Parathyroid adenoma (tissue), 2 donors: ENCODE data around the gene PRKN.

Experiments used
- H2AFZ ChIP-seq: fragments of 300-600 bp; sonication (generic); one replicate; pipeline ENCODE4 v1.7.0; 2017; ENCODE audit warnings: antibody characterized with exemption, mild to moderate bottlenecking
- H3K27ac ChIP-seq: fragments of 300-600 bp; sonication (generic); one replicate; pipeline ENCODE4 v1.7.0; 2017
- H3K27me3 ChIP-seq: fragments of 300-600 bp; sonication (generic); one replicate; pipeline ENCODE4 v1.7.0; 2017; ENCODE audit warnings: low read length; ENCODE audit not compliant: control insufficient read depth, insufficient read depth
- H3K36me3 ChIP-seq: fragments of 300-600 bp; sonication (generic); one replicate; pipeline ENCODE4 v1.7.0; 2017; ENCODE audit warnings: low read length; ENCODE audit not compliant: control insufficient read depth, insufficient read depth
- H3K4me1 ChIP-seq: fragments of 300-600 bp; sonication (generic); one replicate; pipeline ENCODE4 v1.7.0; 2017; ENCODE audit warnings: control low read depth
- H3K4me2 ChIP-seq: fragments of 300-600 bp; sonication (generic); one replicate; pipeline ENCODE4 v1.7.0; 2017; ENCODE audit warnings: low read length
- H3K4me3 ChIP-seq: fragments of 300-600 bp; sonication (generic); one replicate; pipeline ENCODE4 v1.7.0; 2017; ENCODE audit warnings: low read depth, low read length
- H3K79me2 ChIP-seq: fragments of 300-600 bp; sonication (generic); one replicate; pipeline ENCODE4 v1.7.0; 2017; ENCODE audit warnings: control low read depth
- H3K9ac ChIP-seq: fragments of 300-600 bp; sonication (generic); one replicate; pipeline ENCODE4 v1.7.0; 2017; ENCODE audit warnings: mild to moderate bottlenecking
- H3K9me3 ChIP-seq: fragments of 300-600 bp; sonication (generic); one replicate; pipeline ENCODE4 v1.7.0; 2017; ENCODE audit warnings: low read length; ENCODE audit not compliant: control insufficient read depth
- TF ChIP-seq, protein P1 (sequence below): fragments of 300-600 bp; sonication (generic); IDR thresholded peaks from one replicate; pipeline ENCODE4 v1.7.0; 2017; ENCODE audit warnings: antibody characterized with exemption, mild to moderate bottlenecking
- donor health status: primary hyperparathyroidism.

PRKN gene

DNA sequence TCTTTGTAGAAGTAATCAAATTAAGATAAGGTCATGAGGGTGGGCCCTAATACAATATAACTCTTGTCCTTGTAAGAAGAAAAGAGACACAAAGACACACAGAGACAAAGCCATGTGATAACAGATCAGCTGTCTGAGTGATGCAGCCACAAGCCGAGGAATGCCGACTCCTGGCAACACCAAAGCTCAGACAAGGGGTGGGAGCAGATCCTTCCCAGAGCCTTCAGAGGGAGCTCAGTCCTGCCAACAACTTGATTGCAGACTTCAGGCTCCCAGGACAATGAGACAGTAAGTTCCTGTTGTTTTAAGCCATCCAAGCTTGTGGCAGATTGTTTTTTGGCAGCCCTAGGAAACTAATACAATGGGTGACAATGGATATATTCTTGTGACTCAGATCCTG, 1128.7 kb downstream of the PRKN start:
- Histone ChIP-seq H3K36me3 (no peaks in the 10 kb centered on the region), H3K9me3 (no peaks in the 10 kb centered on the region), H3K4me2 (no peak overlapping the region), H3K27ac (no peak overlapping the region), H2AFZ (no peak overlapping the region), H3K79me2 (no peaks in the 10 kb centered on the region), H3K4me3 (no peak overlapping the region), H3K27me3 (no peaks in the 10 kb centered on the region), H3K4me1 (peaks cover 4% of the 10 kb centered on the region), H3K9ac (no peak overlapping the region)
- TF ChIP-seq, protein P1, sequence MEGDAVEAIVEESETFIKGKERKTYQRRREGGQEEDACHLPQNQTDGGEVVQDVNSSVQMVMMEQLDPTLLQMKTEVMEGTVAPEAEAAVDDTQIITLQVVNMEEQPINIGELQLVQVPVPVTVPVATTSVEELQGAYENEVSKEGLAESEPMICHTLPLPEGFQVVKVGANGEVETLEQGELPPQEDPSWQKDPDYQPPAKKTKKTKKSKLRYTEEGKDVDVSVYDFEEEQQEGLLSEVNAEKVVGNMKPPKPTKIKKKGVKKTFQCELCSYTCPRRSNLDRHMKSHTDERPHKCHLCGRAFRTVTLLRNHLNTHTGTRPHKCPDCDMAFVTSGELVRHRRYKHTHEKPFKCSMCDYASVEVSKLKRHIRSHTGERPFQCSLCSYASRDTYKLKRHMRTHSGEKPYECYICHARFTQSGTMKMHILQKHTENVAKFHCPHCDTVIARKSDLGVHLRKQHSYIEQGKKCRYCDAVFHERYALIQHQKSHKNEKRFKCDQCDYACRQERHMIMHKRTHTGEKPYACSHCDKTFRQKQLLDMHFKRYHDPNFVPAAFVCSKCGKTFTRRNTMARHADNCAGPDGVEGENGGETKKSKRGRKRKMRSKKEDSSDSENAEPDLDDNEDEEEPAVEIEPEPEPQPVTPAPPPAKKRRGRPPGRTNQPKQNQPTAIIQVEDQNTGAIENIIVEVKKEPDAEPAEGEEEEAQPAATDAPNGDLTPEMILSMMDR = no peak

DNA sequence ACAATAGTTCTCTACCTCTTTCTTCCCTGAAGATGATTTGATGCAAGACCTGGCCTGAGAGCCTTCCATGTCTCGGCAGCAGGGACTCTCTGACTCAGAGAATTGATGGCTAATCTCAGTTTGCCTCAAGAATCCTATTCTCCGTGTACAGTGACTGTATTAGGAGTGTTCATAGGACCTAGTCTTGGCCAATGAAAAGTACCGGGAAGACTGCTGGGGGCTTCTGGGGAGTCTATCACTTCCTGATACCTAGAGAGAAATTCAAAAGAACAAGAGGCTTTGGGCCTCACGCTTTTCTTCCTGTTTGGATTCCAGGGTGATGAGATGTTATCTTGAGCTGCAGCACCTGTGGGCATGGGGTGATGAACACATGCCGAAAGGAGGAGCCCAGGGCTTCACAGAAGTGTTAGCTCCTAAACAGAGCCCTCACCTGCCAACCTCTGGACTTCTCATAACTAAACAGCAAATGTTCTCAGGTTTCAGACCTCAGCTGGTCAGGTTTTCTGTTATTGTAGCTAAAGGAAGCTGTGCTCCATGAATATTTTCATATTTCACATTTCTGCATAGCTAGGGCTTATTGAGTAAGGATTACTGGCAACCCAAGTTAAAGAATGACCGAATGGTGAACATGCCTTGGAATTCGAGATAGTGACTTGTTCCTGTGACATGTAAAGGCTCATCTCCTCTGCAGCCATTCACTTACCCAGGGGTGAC, 1130.6 kb downstream of the PRKN start:
- Histone ChIP-seq H3K36me3 (no peaks in the 10 kb centered on the region), H2AFZ (no peak overlapping the region), H3K9ac (no peak overlapping the region), H3K9me3 (no peaks in the 10 kb centered on the region), H3K27ac (no peak overlapping the region), H3K79me2 (no peaks in the 10 kb centered on the region), H3K4me1 (no peaks in the 10 kb centered on the region), H3K4me3 (no peak overlapping the region), H3K4me2 (no peak overlapping the region), H3K27me3 (no peaks in the 10 kb centered on the region)
- TF ChIP-seq, protein P1 = no peak

DNA sequence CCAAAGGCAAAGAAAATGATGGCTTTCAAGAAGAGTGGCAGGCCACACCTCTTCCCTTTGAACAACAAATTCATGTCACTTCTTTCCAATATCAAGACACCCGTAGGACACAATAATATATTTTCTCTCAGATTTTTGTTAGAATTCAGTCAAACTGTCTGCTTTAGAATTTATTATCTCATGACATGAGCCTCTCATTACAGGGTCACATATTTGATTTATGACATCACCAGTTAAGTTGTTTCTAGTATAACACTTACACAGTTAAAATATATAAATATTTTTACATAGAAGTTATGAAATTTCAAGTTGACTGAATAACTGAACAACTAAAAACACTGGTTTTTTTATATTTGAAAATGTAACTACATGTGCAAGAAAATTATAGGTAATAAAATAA, 1133.2 kb downstream of the PRKN start:
- Histone ChIP-seq H3K9ac (no peak overlapping the region), H3K36me3 (no peaks in the 10 kb centered on the region), H2AFZ (no peak overlapping the region), H3K4me3 (no peak overlapping the region), H3K79me2 (no peaks in the 10 kb centered on the region), H3K9me3 (no peaks in the 10 kb centered on the region), H3K27ac (no peak overlapping the region), H3K27me3 (no peaks in the 10 kb centered on the region), H3K4me1 (no peaks in the 10 kb centered on the region), H3K4me2 (no peak overlapping the region)
- TF ChIP-seq, protein P1 = no peak

DNA sequence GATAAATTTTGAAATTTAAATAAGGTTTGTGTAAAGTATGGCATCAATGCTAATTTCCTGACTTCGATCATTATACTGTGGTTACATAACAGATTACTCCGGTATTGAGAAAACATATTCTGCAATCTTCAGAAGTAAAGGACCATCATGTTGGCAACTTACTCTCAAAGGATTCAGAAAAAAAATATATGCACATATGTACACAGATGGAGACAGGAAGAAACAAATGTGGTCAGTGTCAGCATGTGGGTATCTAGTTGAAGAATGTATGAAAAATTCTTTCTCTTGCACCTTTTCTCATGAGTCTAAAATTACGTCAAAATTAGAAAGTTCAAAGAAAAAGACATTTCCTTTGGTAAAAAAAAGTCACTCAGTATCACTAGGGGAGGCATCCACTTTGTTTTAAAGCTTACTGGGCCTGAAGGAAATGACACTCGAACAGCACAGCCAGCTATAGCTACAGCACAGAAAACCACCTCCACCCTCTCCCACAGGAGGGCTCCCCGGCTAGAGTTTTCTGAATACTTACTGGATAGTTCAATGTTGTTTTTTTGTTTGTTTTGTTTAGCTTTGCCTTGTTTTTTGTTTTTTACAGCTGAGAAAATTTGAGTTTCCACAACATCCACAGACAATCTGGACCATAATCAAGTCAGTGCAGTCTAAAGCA, 1136.5 kb downstream of the PRKN start:
- Histone ChIP-seq H3K4me3 (no peak overlapping the region), H3K9ac (no peak overlapping the region), H3K27me3 (no peaks in the 10 kb centered on the region), H3K9me3 (no peaks in the 10 kb centered on the region), H3K36me3 (no peaks in the 10 kb centered on the region), H3K27ac (no peak overlapping the region), H2AFZ (no peak overlapping the region), H3K4me1 (no peaks in the 10 kb centered on the region), H3K4me2 (no peak overlapping the region), H3K79me2 (no peaks in the 10 kb centered on the region)
- TF ChIP-seq, protein P1 = no peak
